ENCODE measurements around the gene RCL1.

RCL1 gene

GRCh38 chr9:4828761-4829160 is 36.0 kb downstream of the RCL1 start:
- no peaks in the 10 kb centered on the region for H3K9me3 ChIP-seq (ENCODE audit: control insufficient read depth in 1 of 2, low read length in 2 of 2)

GRCh38 chr9:4829969-4830368 is 37.2 kb downstream of the RCL1 start:
- Histone ChIP-seq H3K9me3 (ENCODE audit: control insufficient read depth in 1 of 2, low read length in 2 of 2) (no peaks in the 10 kb centered on the region), H3K36me3 (ENCODE audit: control insufficient read depth in 1 of 2, insufficient read depth in 2 of 2, low read length in 2 of 2) (peaks cover 0 to 12% of the 10 kb centered on the region in 2 donors), H3K27me3 (ENCODE audit: control insufficient read depth in 1 of 2, insufficient read depth in 2 of 2, low read length in 2 of 2) (no peaks in the 10 kb centered on the region), H3K4me3 (ENCODE audit: low read depth in 1 of 2, low read length in 2 of 2) (no peak overlapping the region), H3K9ac (ENCODE audit: low read depth in 1 of 2, low read length in 2 of 2) (no peak overlapping the region), H3K27ac (ENCODE audit: low read depth, low read length) (no peak overlapping the region), H3K4me1 (ENCODE audit: control insufficient read depth in 1 of 2, insufficient read depth in 2 of 2, low read length in 2 of 2) (no peaks in the 10 kb centered on the region)

More at GRCh38 chr9:4828761-4829160, 36.0 kb downstream of the RCL1 start:
- no peaks in the 10 kb centered on the region for H3K4me1 ChIP-seq (ENCODE audit: control insufficient read depth in 1 of 2, insufficient read depth in 2 of 2, low read length in 2 of 2)
- no peaks in the 10 kb centered on the region for H3K27me3 ChIP-seq (ENCODE audit: control insufficient read depth in 1 of 2, insufficient read depth in 2 of 2, low read length in 2 of 2)
- H3K27ac ChIP-seq (ENCODE audit: low read depth, low read length): no peak overlapping the region
- H3K9ac ChIP-seq (ENCODE audit: low read depth in 1 of 2, low read length in 2 of 2): no peak overlapping the region
- no peak overlapping the region for H3K4me3 ChIP-seq (ENCODE audit: low read depth in 1 of 2, low read length in 2 of 2)
- H3K36me3 ChIP-seq (ENCODE audit: control insufficient read depth in 1 of 2, insufficient read depth in 2 of 2, low read length in 2 of 2): peaks cover 0 to 12% of the 10 kb centered on the region in 2 donors

- H3K27ac ChIP-seq (ENCODE audit: low read depth, low read length): no peak overlapping the region
Observed at GRCh38 chr9:4830699-4831098, 38.0 kb downstream of the RCL1 start.

GRCh38 chr9:4831119-4831518 is 38.4 kb downstream of the RCL1 start:
- Histone ChIP-seq H3K27ac (ENCODE audit: low read depth, low read length) (no peak overlapping the region), H3K9ac (ENCODE audit: low read depth in 1 of 2, low read length in 2 of 2) (no peak overlapping the region), H3K4me3 (ENCODE audit: low read depth in 1 of 2, low read length in 2 of 2) (no peak overlapping the region), H3K36me3 (ENCODE audit: control insufficient read depth in 1 of 2, insufficient read depth in 2 of 2, low read length in 2 of 2) (peaks cover 0 to 21% of the 10 kb centered on the region in 2 donors), H3K27me3 (ENCODE audit: control insufficient read depth in 1 of 2, insufficient read depth in 2 of 2, low read length in 2 of 2) (no peaks in the 10 kb centered on the region), H3K4me1 (ENCODE audit: control insufficient read depth in 1 of 2, insufficient read depth in 2 of 2, low read length in 2 of 2) (no peaks in the 10 kb centered on the region), H3K9me3 (ENCODE audit: control insufficient read depth in 1 of 2, low read length in 2 of 2) (no peaks in the 10 kb centered on the region)

More at GRCh38 chr9:4830699-4831098, 38.0 kb downstream of the RCL1 start:
- Histone ChIP-seq H3K4me3 (ENCODE audit: low read depth in 1 of 2, low read length in 2 of 2) (no peak overlapping the region), H3K36me3 (ENCODE audit: control insufficient read depth in 1 of 2, insufficient read depth in 2 of 2, low read length in 2 of 2) (peaks cover 0 to 17% of the 10 kb centered on the region in 2 donors), H3K4me1 (ENCODE audit: control insufficient read depth in 1 of 2, insufficient read depth in 2 of 2, low read length in 2 of 2) (no peaks in the 10 kb centered on the region), H3K9me3 (ENCODE audit: control insufficient read depth in 1 of 2, low read length in 2 of 2) (no peaks in the 10 kb centered on the region), H3K27me3 (ENCODE audit: control insufficient read depth in 1 of 2, insufficient read depth in 2 of 2, low read length in 2 of 2) (no peaks in the 10 kb centered on the region), H3K9ac (ENCODE audit: low read depth in 1 of 2, low read length in 2 of 2) (no peak overlapping the region)

- H3K9me3 ChIP-seq (ENCODE audit: control insufficient read depth in 1 of 2, low read length in 2 of 2): no peaks in the 10 kb centered on the region
- no peak overlapping the region for H3K4me3 ChIP-seq (ENCODE audit: low read depth in 1 of 2, low read length in 2 of 2)
- no peak overlapping the region for H3K27ac ChIP-seq (ENCODE audit: low read depth, low read length)
- no peaks in the 10 kb centered on the region for H3K4me1 ChIP-seq (ENCODE audit: control insufficient read depth in 1 of 2, insufficient read depth in 2 of 2, low read length in 2 of 2)
- H3K27me3 ChIP-seq (ENCODE audit: control insufficient read depth in 1 of 2, insufficient read depth in 2 of 2, low read length in 2 of 2): no peaks in the 10 kb centered on the region
- H3K36me3 ChIP-seq (ENCODE audit: control insufficient read depth in 1 of 2, insufficient read depth in 2 of 2, low read length in 2 of 2): peaks cover 0 to 22% of the 10 kb centered on the region in 2 donors
- no peak overlapping the region for H3K9ac ChIP-seq (ENCODE audit: low read depth in 1 of 2, low read length in 2 of 2)
Observed at GRCh38 chr9:4831944-4832343, 39.2 kb downstream of the RCL1 start.

GRCh38 chr9:4832786-4833579 is 40.2 kb downstream of the RCL1 start:
- Histone ChIP-seq H3K9me3 (ENCODE audit: control insufficient read depth in 1 of 2, low read length in 2 of 2) (no peaks in the 10 kb centered on the region), H3K36me3 (ENCODE audit: control insufficient read depth in 1 of 2, insufficient read depth in 2 of 2, low read length in 2 of 2) (peaks cover 0 to 22% of the 10 kb centered on the region in 2 donors), H3K4me1 (ENCODE audit: control insufficient read depth in 1 of 2, insufficient read depth in 2 of 2, low read length in 2 of 2) (no peaks in the 10 kb centered on the region), H3K27me3 (ENCODE audit: control insufficient read depth in 1 of 2, insufficient read depth in 2 of 2, low read length in 2 of 2) (no peaks in the 10 kb centered on the region), H3K4me3 (ENCODE audit: low read depth in 1 of 2, low read length in 2 of 2) (no peak overlapping the region), H3K9ac (ENCODE audit: low read depth in 1 of 2, low read length in 2 of 2) (no peak overlapping the region), H3K27ac (ENCODE audit: low read depth, low read length) (no peak overlapping the region)

GRCh38 chr9:4833781-4834560 is 41.2 kb downstream of the RCL1 start:
- H3K9me3 ChIP-seq (ENCODE audit: control insufficient read depth in 1 of 2, low read length in 2 of 2): no peaks in the 10 kb centered on the region
- no peaks in the 10 kb centered on the region for H3K27me3 ChIP-seq (ENCODE audit: control insufficient read depth in 1 of 2, insufficient read depth in 2 of 2, low read length in 2 of 2)
- H3K9ac ChIP-seq (ENCODE audit: low read depth in 1 of 2, low read length in 2 of 2): no peak overlapping the region
- H3K4me3 ChIP-seq (ENCODE audit: low read depth in 1 of 2, low read length in 2 of 2): no peak overlapping the region
- H3K4me1 ChIP-seq (ENCODE audit: control insufficient read depth in 1 of 2, insufficient read depth in 2 of 2, low read length in 2 of 2): no peaks in the 10 kb centered on the region
- peaks cover 0 to 22% of the 10 kb centered on the region in 2 donors for H3K36me3 ChIP-seq (ENCODE audit: control insufficient read depth in 1 of 2, insufficient read depth in 2 of 2, low read length in 2 of 2)
- H3K27ac ChIP-seq (ENCODE audit: low read depth, low read length): no peak overlapping the region

GRCh38 chr9:4836676-4837075 is 43.9 kb downstream of the RCL1 start:
- no peaks in the 10 kb centered on the region for H3K27me3 ChIP-seq (ENCODE audit: control insufficient read depth in 1 of 2, insufficient read depth in 2 of 2, low read length in 2 of 2)
- H3K4me1 ChIP-seq (ENCODE audit: control insufficient read depth in 1 of 2, insufficient read depth in 2 of 2, low read length in 2 of 2): no peaks in the 10 kb centered on the region
- no peak overlapping the region for H3K9ac ChIP-seq (ENCODE audit: low read depth in 1 of 2, low read length in 2 of 2)
- no peak overlapping the region for H3K4me3 ChIP-seq (ENCODE audit: low read depth in 1 of 2, low read length in 2 of 2)
- H3K27ac ChIP-seq (ENCODE audit: low read depth, low read length): no peak overlapping the region
- peaks cover 0 to 22% of the 10 kb centered on the region in 2 donors for H3K36me3 ChIP-seq (ENCODE audit: control insufficient read depth in 1 of 2, insufficient read depth in 2 of 2, low read length in 2 of 2)
- no peaks in the 10 kb centered on the region for H3K9me3 ChIP-seq (ENCODE audit: control insufficient read depth in 1 of 2, low read length in 2 of 2)

GRCh38 chr9:4837261-4838188 is 44.8 kb downstream of the RCL1 start:
- Histone ChIP-seq H3K4me3 (ENCODE audit: low read depth in 1 of 2, low read length in 2 of 2) (no peak overlapping the region), H3K9ac (ENCODE audit: low read depth in 1 of 2, low read length in 2 of 2) (no peak overlapping the region), H3K9me3 (ENCODE audit: control insufficient read depth in 1 of 2, low read length in 2 of 2) (no peaks in the 10 kb centered on the region), H3K4me1 (ENCODE audit: control insufficient read depth in 1 of 2, insufficient read depth in 2 of 2, low read length in 2 of 2) (no peaks in the 10 kb centered on the region), H3K36me3 (ENCODE audit: control insufficient read depth in 1 of 2, insufficient read depth in 2 of 2, low read length in 2 of 2) (peaks cover 0 to 25% of the 10 kb centered on the region in 2 donors), H3K27me3 (ENCODE audit: control insufficient read depth in 1 of 2, insufficient read depth in 2 of 2, low read length in 2 of 2) (no peaks in the 10 kb centered on the region), H3K27ac (ENCODE audit: low read depth, low read length) (no peak overlapping the region)
